ENCODE measurements around the gene CLSTN2. TPM values are rescaled to one million over a fixed set of nuclear protein-coding genes. Genes with fewer than 3 reads are reported as not detected.

The CLSTN2 gene
- total RNA-seq, 1 donor from 2014 or later = 7.1 TPM

DNA sequence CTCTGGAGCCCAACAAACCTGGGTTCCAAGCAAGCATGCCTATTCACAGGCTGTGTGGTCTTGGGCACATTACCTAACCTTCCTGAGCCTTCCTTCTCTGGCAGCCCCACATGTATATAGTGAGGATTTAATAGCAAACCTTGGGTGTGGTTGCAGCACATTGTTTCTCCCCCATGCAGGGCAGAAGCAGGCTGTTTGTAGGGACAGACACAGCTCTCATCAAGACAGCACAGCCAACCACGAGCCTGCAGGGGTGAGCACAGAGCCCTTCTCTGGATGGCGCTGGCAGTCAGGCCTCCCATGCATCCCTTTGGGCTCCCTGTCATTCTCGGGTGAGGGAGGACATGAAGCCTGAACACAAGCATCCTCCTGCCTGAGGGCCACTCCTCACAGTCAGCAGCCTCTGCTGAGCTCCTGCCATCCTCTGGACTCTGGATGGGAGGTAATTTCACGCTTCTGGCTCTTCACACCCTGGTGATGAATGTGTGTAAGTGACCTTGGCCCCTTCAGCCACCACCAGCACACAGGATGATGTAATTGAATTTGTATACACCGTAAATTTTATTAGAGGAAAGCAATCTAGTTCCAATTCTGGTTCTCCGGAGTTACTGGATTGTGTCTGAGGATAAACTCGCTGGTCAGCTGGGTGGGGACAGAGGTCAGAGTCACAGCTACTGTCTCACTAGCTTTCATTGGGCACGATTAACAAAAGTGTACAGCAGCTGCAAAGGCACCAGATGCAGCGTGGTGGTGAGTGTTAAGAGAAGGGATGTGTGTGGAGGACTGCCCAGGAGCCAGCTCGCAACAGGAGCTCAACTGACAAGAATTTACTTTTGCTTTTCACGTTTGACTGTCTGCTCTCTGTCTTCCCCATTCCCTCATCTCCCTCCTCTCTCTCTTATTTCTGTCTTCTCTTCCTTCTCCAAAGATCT, 118.1 kb downstream of the CLSTN2 start:
- DNase-seq (ENCODE audit: low spot score) = no peak

- DNase-seq (ENCODE audit: low spot score) = no peak
Measured at GRCh38 chr3:140053794-140054193, 118.8 kb downstream of the CLSTN2 start.

DNA sequence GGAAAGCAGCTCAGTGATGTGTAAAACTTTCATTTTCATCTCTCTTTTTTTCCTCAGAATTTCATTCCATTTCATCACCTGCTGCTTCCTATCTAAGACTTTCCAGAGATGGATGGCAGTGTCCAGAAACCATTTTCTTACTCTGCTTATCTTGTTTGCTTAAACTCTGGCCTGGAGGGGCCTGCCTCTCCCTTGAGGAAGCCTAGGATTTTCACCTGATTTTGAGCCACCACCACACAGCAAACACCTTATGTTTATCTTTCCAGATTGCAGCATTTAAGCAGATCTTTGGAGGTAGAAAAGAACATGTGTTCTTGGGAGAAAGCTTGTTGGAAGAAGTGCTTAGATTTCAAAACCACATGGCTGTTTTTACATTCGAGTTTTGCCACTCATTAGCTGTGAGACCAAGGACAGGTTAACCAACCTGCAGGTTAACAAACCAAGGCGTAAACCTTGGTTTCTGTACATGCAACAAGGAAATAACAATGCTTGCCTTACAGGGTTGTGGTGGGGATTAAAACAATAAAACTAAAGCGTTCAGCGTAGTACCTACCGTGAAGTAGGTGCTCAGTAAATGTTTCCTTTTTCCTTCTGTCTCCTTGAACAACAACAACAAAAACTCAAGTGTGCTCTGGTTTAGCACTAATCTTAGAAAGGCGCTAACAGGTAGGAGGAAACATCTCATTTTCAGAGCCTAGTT, 120.3 kb downstream of the CLSTN2 start:
- no peak for DNase-seq (ENCODE audit: low spot score)

DNA sequence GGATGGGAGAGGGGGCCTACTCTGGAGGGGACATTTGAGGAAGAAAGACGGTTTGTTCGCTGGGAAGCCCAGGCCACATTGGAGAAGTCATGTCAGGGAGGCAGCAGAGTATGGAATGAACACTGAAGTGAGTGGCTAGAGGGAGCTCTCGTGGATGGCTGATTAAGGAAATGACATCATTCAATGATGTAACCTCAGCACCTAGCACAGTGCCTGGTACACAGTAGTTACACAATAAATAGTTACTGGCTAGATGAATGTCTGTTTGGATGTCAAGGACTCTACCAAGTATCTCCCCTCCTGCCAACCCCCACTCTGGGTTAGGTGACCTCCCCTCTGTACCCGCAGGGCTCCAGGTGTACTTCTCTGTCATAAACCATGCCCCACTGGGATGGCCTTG, 121.1 kb downstream of the CLSTN2 start:
- no peak for DNase-seq (ENCODE audit: low spot score)

GRCh38 chr3:140061211-140061610, 126.2 kb downstream of the CLSTN2 start:
- DNase-seq (ENCODE audit: low spot score) = no peak

GRCh38 chr3:140062461-140062860, 127.5 kb downstream of the CLSTN2 start:
- no peak for DNase-seq (ENCODE audit: low spot score)

- no peak for DNase-seq (ENCODE audit: low spot score)
Measured at GRCh38 chr3:140067487-140067886, 132.5 kb downstream of the CLSTN2 start.

- DNase-seq (ENCODE audit: low spot score) = no peak
Measured at GRCh38 chr3:140068494-140069017, 133.6 kb downstream of the CLSTN2 start.

GRCh38 chr3:140073278-140074045, 138.5 kb downstream of the CLSTN2 start:
- DNase-seq (ENCODE audit: low spot score) = no peak

- no peak for DNase-seq (ENCODE audit: low spot score)
Measured at GRCh38 chr3:140076552-140076951, 141.6 kb downstream of the CLSTN2 start.

GRCh38 chr3:140077406-140077805, 142.4 kb downstream of the CLSTN2 start:
- no peak for DNase-seq (ENCODE audit: low spot score)

- no peak for DNase-seq (ENCODE audit: low spot score)
Measured at GRCh38 chr3:140078343-140078742, 143.4 kb downstream of the CLSTN2 start.

GRCh38 chr3:140078940-140079339, 144.0 kb downstream of the CLSTN2 start:
- no peak for DNase-seq (ENCODE audit: low spot score)

GRCh38 chr3:140081887-140082286, 146.9 kb downstream of the CLSTN2 start:
- DNase-seq (ENCODE audit: low spot score) = no peak

GRCh38 chr3:140085001-140085400, 150.0 kb downstream of the CLSTN2 start:
- no peak for DNase-seq (ENCODE audit: low spot score)

- DNase-seq (ENCODE audit: low spot score) = no peak
Measured at GRCh38 chr3:140086642-140087041, 151.7 kb downstream of the CLSTN2 start.

GRCh38 chr3:140088058-140088457, 153.1 kb downstream of the CLSTN2 start:
- no peak for DNase-seq (ENCODE audit: low spot score)

DNA sequence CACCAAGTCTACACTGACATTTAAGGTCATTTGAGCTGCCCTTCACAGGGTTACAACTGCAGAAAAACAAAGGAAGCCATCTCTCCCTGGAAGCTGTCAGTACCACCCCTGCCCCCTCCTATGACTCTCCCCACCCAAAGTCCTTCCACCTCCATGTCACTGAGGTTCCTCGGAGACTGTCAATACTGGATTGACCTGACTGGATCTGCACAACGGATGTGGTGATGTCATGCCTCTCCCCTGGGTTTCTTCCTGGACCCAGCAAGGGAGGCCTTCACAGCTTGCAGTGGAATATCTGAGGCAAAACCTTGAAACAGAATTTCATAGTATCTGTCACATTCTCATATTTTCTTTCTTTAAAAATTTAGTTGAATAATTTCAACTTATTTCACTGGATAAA, 153.5 kb downstream of the CLSTN2 start:
- peak; percentile 10 for DNase-seq (ENCODE audit: low spot score)

DNA sequence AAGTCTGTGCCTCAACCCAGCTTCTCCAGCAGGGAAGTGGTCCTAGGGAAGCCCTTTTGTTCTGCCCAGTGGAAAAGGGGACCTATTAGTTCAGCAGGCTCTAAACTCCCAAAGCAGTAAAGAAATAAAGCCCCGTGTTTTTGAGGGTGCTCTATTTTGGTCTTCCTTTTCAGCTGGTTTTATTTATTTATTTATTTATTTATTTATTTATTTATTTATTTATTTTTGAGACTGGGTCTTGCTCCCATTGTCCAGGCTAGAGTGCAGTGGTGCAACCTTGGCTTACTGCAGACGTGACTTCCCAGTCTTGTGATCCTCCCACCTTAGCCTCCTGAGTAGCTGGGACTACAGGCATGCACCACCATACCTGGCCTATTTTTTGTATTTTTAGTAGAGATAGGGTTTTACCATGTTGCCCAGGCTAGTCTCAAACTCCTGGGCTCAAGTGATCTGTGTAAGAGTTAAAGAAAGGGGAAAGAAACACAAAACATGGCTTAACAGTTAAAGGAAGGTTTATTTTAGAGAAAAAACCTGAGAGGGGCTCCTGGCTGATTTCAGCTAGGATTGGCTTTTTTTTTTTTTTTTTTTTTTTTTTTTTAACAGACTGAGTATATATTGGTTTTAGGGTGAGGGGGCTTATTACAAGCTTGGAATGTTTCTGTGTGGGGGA, 154.6 kb downstream of the CLSTN2 start:
- no peak for DNase-seq (ENCODE audit: low spot score)

DNA sequence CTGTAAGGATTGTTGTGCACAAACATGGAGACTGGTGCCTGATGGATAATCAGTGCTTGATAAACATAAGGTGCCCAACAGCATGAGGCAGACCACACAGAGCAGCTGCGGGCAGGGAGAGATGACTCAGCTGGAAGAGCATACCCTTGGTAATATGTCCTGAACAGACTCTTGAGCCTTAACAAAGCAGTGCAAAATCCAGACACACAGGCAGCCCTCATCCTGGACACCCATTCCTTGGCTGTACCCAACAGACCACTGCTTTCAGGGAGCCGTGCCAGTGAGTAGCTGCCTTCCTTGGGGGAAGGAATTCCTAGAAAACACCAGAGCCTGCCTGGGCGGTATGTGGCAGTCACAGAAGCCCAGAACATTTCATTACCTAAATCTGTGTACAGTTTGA, 156.2 kb downstream of the CLSTN2 start:
- peak; percentile 43 for DNase-seq (ENCODE audit: low spot score)

DNA sequence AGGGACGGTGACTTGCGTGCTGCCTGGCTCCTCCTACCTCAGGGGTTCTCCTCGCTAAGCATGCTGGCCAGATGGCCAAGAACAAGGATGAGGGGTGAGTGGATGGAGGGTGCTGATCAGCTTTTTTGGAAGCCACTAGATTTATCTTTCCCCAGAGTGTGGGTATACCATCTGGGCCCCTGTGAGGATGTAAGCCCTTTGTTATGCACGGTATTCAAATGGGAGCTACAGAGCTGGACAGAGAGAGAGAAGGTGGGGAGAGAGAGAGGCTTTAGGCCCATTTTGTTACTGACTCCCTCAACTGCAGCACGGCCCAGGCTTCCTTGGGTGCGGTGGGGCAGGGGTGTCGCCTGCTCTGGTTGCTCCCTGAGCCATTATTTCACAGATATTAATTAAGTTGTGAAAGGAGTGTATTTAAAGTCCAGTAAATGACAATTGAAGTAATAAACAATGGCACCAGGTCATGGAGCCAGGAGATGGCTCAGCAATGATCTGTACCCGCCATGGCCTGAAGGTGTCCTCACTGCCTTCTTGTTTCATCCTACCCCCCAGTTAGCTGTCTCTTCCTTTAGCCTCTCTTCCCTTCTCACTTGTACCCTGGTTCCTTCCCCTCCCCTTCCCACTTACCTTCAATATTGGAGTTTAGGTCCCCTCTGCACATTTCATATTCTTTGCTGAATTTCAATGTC, 158.0 kb downstream of the CLSTN2 start:
- no peak for DNase-seq (ENCODE audit: low spot score)

All from mucosa of gallbladder (tissue), 1 donor.